IPS-18c (cell line): ENCODE results near the gene CYP2C8.
"Not testable (repeated sequence)": the region's sequence is repeated elsewhere in the genome, so short reads cannot be mapped to it uniquely, and the experiment has no call there.

Source experiments
- H3K4me3 ChIP-seq: 2 replicates; pipeline ENCODE4 v1.7.0; 2013; ENCODE audit warnings: low read depth, mild to moderate bottlenecking, low read length, moderate library complexity; ENCODE audit not compliant: insufficient read depth
- H3K9me3 ChIP-seq: one replicate; pipeline ENCODE4 v1.6.1; 2013; ENCODE audit warnings: mild to moderate bottlenecking, low read length, moderate library complexity; ENCODE audit not compliant: control insufficient read depth, insufficient read depth

The CYP2C8 gene

DNA sequence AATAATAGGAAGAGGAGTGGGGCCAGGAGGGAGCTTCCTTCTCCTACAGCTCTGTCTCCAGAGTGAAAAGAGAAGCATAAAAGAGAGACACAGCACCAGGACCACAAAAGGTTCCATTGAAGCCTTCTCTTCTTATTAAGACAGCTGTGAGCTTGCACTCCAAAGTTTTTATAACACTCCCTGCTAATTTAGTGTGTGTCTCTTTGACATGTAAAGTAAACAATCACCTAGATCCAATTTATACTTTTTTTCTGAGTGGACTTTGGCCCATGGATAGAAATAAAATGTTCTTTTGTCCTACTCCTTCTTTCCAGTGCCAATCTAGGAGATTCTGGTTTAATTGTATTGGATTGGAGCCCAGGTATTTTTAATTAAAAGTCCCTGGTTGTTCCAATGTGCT is at the start of gene CYP2C8:
TSS of gene CYP2C8 (minus strand) at position 212 of the 400 bp plus-strand sequence. CDS start at position 117, 95 bp downstream.
- peaks cover under 1% of the 10 kb centered on the region for H3K9me3 ChIP-seq
- no peak within 1 kb of the TSS for H3K4me3 ChIP-seq

DNA sequence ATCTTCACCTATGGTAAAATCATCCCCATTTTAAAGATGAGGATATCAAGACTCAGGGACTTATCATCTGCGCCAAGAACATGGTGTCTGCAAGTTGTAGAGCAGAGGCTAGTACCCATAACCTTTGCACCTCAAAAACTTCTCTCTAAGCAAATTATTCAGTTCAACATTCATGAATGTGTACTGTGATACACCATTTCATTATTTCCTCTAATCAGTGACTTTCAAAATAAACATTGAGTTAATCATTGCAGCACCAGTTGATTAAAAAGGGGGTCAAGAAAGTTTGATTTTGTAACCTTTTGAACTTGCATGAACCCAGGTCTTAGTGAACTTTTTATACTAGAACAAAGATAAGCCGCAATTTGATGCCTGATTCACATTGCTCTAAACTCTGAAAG is 47.6 kb upstream of the CYP2C8 start:
- H3K4me3 ChIP-seq: no peak overlapping the region
- peaks cover 11% of the 10 kb centered on the region for H3K9me3 ChIP-seq

- not testable (repeated sequence) for H3K9me3 ChIP-seq, H3K4me3 ChIP-seq
Observed at GRCh38 chr10:95110823-95111222, 41.5 kb upstream of the CYP2C8 start.

DNA sequence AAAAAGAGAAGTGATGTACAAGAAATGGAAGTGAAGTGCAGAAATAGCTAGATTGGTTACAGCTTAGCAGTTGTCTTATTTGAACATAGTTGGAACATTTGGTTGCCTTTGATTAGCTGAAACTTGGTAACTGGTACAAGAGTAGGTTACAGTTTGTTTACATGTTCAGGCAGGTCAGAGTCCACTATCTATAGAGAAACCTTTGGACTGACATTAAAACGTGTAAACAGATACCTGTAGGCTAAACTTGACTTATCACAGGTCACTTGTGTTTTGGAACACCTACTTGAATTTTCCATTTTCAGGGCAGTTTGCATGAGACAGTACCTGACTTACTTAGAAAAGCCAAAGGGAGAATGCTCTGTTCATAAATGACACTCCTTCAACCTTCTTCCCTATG is 28.5 kb upstream of the CYP2C8 start:
- H3K9me3 ChIP-seq: no peaks in the 10 kb centered on the region

GRCh38 chr10:95096143-95096542 is 26.8 kb upstream of the CYP2C8 start:
- Histone ChIP-seq H3K9me3 (no peaks in the 10 kb centered on the region), H3K4me3 (no peak overlapping the region)

More for the DNA sequence above, 28.5 kb upstream of the CYP2C8 start:
- H3K4me3 ChIP-seq: no peak overlapping the region

DNA sequence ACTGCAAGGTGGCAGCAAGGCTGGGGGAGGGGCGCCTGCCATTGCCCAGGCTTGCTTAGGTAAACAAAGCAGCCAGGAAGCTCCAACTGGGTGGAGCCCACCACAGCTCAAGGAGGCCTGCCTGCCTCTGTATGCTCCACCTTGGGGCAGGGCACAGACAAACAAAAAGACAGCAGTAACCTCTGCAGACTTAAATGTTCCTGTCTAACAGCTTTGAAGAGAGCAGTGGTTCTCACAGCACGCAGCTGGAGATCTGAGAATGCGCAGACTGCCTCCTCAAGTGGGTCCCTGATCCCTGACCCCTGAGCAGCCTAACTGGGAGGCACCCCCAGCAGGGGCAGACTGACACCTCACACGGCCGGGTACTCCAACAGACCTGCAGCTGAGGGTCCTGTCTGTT is 10.3 kb upstream of the CYP2C8 start:
- H3K9me3 ChIP-seq, H3K4me3 ChIP-seq: not testable (repeated sequence)

- H3K4me3 ChIP-seq: no peak overlapping the region
- H3K9me3 ChIP-seq: no peaks in the 10 kb centered on the region
Observed at GRCh38 chr10:95077556-95077955, 8.3 kb upstream of the CYP2C8 start.

GRCh38 chr10:95071107-95071660 is 1.9 kb upstream of the CYP2C8 start:
- Histone ChIP-seq H3K9me3 (no peaks in the 10 kb centered on the region), H3K4me3 (no peak overlapping the region)

DNA sequence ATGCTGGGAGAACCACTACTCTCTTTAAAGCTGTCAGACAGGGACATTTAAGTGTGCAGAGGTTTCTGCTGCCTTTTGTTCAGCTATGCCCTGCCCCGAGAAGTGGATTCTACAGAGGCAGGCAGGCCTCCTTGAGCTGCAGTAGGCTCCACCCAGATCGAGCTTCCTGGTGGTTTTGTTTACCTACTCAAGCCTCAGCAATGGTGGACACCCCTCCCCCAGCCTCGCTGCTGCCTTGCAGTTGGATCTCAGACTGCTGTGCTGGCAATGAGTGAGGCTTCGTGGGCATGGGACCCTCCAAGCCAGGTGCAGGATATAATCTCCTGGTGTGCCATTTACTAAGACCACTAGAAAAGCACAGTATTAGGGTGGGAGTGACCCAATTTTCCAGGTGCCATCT is 5.2 kb downstream of the CYP2C8 start:
- not testable (repeated sequence) for H3K4me3 ChIP-seq, H3K9me3 ChIP-seq

DNA sequence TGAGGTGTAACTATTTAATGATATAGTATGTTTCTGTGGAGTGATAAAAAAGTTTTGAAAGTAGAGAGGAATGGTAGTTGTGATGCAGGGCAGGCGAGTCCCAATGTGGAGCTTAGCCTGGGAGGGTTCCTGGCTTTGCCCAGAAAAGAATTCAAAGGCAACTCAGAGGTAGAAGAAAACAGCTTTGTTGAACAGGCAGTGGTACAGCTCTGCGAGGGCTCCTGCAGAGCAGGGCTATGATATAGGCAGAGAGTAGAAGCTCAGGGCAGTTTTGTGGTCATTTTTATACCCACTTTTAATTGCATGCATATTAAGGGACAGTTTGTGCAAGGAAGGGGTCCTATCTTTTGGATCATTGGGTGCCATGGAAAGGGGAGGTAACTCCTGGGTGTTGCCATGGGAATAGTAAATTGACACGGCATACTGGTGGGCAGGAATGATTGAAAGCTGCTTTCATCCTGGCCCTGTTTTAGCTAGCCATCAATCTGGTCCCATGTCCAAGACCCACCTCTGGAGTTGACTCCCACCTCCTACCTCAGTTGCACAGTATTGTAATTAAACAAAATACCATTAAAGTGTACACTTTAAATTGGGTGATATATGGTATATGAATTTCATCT is 12.4 kb downstream of the CYP2C8 start:
- Histone ChIP-seq H3K4me3 (no peak overlapping the region), H3K9me3 (no peaks in the 10 kb centered on the region)

- H3K9me3 ChIP-seq: no peaks in the 10 kb centered on the region
- no peak overlapping the region for H3K4me3 ChIP-seq
Observed at GRCh38 chr10:95049919-95050318, 19.4 kb downstream of the CYP2C8 start.

GRCh38 chr10:95048206-95048605 is 21.1 kb downstream of the CYP2C8 start:
- no peaks in the 10 kb centered on the region for H3K9me3 ChIP-seq

DNA sequence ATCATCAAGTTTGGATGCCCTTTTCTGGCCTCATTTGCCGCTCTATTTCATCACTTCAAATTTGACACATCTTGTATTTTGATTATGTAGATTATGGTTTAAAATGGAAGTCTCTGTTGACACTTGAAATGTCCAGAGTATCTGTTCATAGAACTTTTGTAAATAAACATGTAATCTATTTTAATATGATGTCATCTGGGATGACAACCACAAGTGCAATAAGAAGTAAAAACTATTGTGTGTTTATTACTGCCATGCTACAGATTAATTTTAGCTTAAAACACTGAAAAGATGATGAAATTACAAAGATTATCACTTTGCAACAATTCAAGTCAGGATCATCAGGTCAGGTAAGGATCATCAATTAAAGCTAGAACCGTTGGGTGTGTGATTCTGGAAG is 30.0 kb downstream of the CYP2C8 start:
- H3K9me3 ChIP-seq: no peaks in the 10 kb centered on the region
- H3K4me3 ChIP-seq: no peak overlapping the region

More at GRCh38 chr10:95048206-95048605, 21.1 kb downstream of the CYP2C8 start:
- no peak overlapping the region for H3K4me3 ChIP-seq

DNA sequence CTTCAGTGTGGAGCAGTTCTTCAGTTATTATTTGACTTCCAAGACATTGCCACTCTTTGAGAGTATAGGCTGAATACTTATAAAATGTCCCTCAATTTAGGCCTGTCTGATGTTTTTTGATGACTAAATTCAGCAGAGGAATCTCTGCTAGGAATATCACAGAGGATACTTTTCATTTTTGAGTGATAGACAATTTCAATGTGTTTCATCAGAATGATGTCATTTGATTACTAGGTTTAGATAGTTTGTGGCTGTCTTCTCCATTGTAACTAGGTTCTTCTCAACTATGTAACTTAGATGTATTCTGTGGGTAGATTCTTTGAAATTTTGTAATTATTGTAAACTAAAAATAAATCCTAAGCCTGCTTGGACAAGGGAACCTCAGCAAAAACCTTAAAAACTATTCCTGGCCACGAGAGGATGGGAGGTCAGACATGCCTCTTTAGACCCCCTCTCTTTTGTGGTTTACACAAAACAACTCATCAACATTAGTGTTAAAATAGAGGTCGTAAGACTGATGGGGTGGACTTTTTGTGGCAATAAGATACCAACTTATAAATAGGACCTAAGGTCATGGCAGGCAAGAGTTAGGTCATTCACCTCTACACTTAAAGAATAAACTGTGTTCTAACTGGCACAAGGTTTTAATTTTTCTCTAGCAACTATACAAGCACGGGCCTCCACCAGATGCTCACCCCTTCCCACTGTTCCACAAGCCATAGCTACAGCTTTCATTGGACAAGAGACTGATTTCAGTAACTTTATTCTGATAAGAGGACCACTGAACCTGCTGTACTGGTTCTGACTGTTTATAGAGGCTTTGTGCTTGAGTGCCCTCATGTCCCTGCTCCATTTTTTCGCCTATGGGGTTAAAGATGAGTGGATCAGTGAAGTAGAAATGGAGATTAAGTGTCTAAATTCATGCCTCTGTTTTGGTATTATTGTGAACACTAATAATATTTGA is 33.7 kb downstream of the CYP2C8 start:
- Histone ChIP-seq H3K9me3 (no peaks in the 10 kb centered on the region), H3K4me3 (no peak overlapping the region)

DNA sequence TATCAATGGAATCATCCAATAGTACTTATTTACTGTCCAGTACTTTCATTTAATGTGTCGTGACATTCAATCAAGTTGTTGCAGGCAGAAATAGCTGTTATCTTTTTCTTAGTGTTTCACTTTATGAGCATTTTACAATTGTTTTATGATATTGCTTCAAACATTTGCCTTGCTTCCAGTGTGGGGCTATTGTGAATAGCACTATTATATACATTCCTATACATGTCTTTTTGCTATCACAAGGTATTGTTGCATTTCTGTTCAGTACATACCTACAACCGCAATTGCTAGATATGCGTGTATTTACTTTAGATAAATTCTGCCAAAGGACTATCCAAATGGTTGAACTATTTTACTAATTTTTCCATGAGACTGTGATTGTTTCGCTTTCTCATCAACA is 34.9 kb downstream of the CYP2C8 start:
- Histone ChIP-seq H3K4me3 (no peak overlapping the region), H3K9me3 (no peaks in the 10 kb centered on the region)

GRCh38 chr10:95031656-95032055 is 37.6 kb downstream of the CYP2C8 start:
- Histone ChIP-seq H3K9me3 (no peaks in the 10 kb centered on the region), H3K4me3 (no peak overlapping the region)

DNA sequence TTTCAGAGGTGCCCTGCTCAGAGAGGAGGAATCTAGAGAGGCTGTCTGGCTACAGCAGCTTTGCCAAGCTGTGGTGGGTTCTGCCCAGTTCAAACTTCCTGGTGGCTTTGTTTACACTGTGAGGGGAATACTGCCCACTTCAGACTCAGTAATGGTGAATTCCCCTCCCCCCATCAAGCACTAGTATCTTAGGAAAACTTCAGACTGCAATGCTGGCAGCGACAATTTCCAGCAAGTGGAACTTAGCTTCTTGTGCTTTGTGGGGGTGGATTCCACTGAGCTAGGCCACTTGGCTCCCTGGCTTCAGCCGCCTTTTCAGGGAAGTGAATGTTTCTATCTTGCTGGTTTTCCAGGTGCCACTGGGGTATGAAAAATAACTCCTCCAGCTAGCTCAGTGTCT is 42.8 kb downstream of the CYP2C8 start:
- H3K4me3 ChIP-seq: no peak overlapping the region
- H3K9me3 ChIP-seq: no peaks in the 10 kb centered on the region

- Histone ChIP-seq H3K9me3 (no peaks in the 10 kb centered on the region), H3K4me3 (no peak overlapping the region)
Observed at GRCh38 chr10:94997741-94998174, 71.5 kb downstream of the CYP2C8 start.
